Hepatocyte (in vitro differentiated cells): ENCODE results near the gene TMEM114. TPM values are rescaled to one million over a fixed set of nuclear protein-coding genes. Genes with fewer than 3 reads are reported as not detected.

Experiments used
- DNase-seq: peaks from one replicate; pipeline ENCODE4 v3.0.0-alpha.2; 2016; ENCODE audit warnings: low spot score
- H2AFZ ChIP-seq: fragments of 200-600 bp; sonication (generic); 2 replicates; pipeline ENCODE4 v1.6.0; 2016; ENCODE audit warnings: antibody characterized with exemption, mild to moderate bottlenecking
- H3K27ac ChIP-seq: fragments of 200-600 bp; sonication (generic); 2 replicates; pipeline ENCODE4 v1.5.1; 2016; ENCODE audit warnings: mild to moderate bottlenecking
- H3K27me3 ChIP-seq: fragments of 200-600 bp; sonication (generic); 2 replicates; pipeline ENCODE4 v1.6.1; 2016
- H3K36me3 ChIP-seq: fragments of 200-600 bp; sonication (generic); replicated peaks from 2 replicates; pipeline ENCODE4 v1.5.1; 2016; ENCODE audit warnings: low read depth; ENCODE audit not compliant: insufficient read depth
- H3K4me1 ChIP-seq: fragments of 200-600 bp; sonication (generic); 2 replicates; pipeline ENCODE4 v1.5.1; 2016; ENCODE audit warnings: mild to moderate bottlenecking, moderate library complexity; ENCODE audit not compliant: insufficient read depth
- H3K4me2 ChIP-seq: fragments of 200-600 bp; sonication (generic); 2 replicates; pipeline ENCODE4 v1.6.0; 2016
- H3K4me3 ChIP-seq: fragments of 200-600 bp; sonication (generic); 2 replicates; pipeline ENCODE4 v1.5.1; 2016; ENCODE audit warnings: mild to moderate bottlenecking
- H3K79me2 ChIP-seq: fragments of 200-600 bp; sonication (generic); 2 replicates; pipeline ENCODE4 v1.6.0; 2017; ENCODE audit warnings: mild to moderate bottlenecking
- H3K9me2 ChIP-seq: fragments of 200-600 bp; sonication (generic); replicated peaks from 2 replicates; pipeline ENCODE4 v1.6.0; 2017; ENCODE audit warnings: mild to moderate bottlenecking; ENCODE audit not compliant: insufficient read depth
- H3K9me3 ChIP-seq: fragments of 200-600 bp; sonication (generic); 2 replicates; pipeline ENCODE4 v1.5.1; 2016; ENCODE audit warnings: low read depth, mild to moderate bottlenecking
- H4K20me1 ChIP-seq: fragments of 200-600 bp; sonication (generic); 2 replicates; pipeline ENCODE4 v1.6.0; 2016; ENCODE audit warnings: mild to moderate bottlenecking; ENCODE audit not compliant: insufficient read depth, poor library complexity, severe bottlenecking
- CTCF ChIP-seq: fragments of 200-600 bp; sonication (generic); IDR thresholded peaks from 2 replicates; pipeline ENCODE4 v1.5.1; 2016; ENCODE audit warnings: antibody characterized with exemption, mild to moderate bottlenecking; ENCODE audit not compliant: poor library complexity
- EZH2 ChIP-seq: fragments of 200-600 bp; sonication (generic); IDR thresholded peaks from 2 replicates; pipeline ENCODE4 v1.6.1; 2016; ENCODE audit warnings: antibody characterized with exemption, mild to moderate bottlenecking, borderline replicate concordance
- EZH2phosphoT487 ChIP-seq: fragments of 200-600 bp; sonication (generic); IDR thresholded peaks from one replicate; pipeline ENCODE4 v1.6.1; 2018; ENCODE audit warnings: antibody characterized with exemption, mild to moderate bottlenecking, low read depth, moderate library complexity; ENCODE audit not compliant: unreplicated experiment, severe bottlenecking
- WGBS: methylation state at CpG from one replicate; pipeline ENCODE4 v1.1.6; 2016; ENCODE audit warnings: low lambda C conversion rate; ENCODE audit errors: missing lambda C conversion rate; 5-methylcytosine and 5-hydroxymethylcytosine counted together
- polyA plus RNA-seq: library from polyadenylated mRNA; unstranded; fragments of >200 nt; fragmentation: Nextera tagmentation; extraction: Ambion mirVana; gene quantifications from 2 replicates; pipeline ENCODE4 v1.2.1, GENCODE V29; 2016
- total RNA-seq: library from RNA; depleted of rRNA; stranded (reverse); fragments of >200 nt; gene quantifications from 2 replicates; pipeline ENCODE4 v1.2.3, GENCODE V29; 2014

Gene TMEM114
- total RNA-seq (not detected in 2 replicates), polyA plus RNA-seq (not detected in 2 replicates)

GRCh38 chr16:8589900-8590688 is at the start of gene TMEM114:
TSS of gene TMEM114 (minus strand) at chr16:8590511. CDS start at chr16:8589838, 673 bp downstream.
- H4K20me1 ChIP-seq, result no peaks in the 10 kb centered on the region
- no peak for DNase-seq
- no peak within 1 kb of the TSS for H2AFZ ChIP-seq
- H3K9me3 ChIP-seq, result no peaks in the 10 kb centered on the region
- no peak within 1 kb of the TSS for H3K27ac ChIP-seq
- TF ChIP-seq EZH2 (peak; percentile 20), EZH2phosphoT487 (no peak), CTCF (no peak)
- peak within 1 kb of the TSS; percentile 77 for H3K4me2 ChIP-seq
- H3K79me2 ChIP-seq, result no peaks in the 10 kb centered on the region
- H3K9me2 ChIP-seq, result no peaks in the 10 kb centered on the region
- H3K4me3 ChIP-seq, result no peak within 1 kb of the TSS
- peaks cover 60% of the 10 kb centered on the region for H3K27me3 ChIP-seq
- H3K36me3 ChIP-seq, result no peaks in the 10 kb centered on the region
- peaks cover 8% of the 10 kb centered on the region for H3K4me1 ChIP-seq
- WGBS, result 4% methylated on average over 27 of the region's 41 CpGs

- Histone ChIP-seq H3K27ac (no peak overlapping the region), H4K20me1 (no peaks in the 10 kb centered on the region), H3K9me2 (no peaks in the 10 kb centered on the region), H3K79me2 (no peaks in the 10 kb centered on the region), H3K4me1 (no peaks in the 10 kb centered on the region), H2AFZ (no peak overlapping the region), H3K27me3 (no peaks in the 10 kb centered on the region), H3K9me3 (no peaks in the 10 kb centered on the region), H3K4me2 (no peak overlapping the region), H3K36me3 (no peaks in the 10 kb centered on the region), H3K4me3 (no peak overlapping the region)
- WGBS, result 87% methylated on average over 11 of the region's 13 CpGs
- DNase-seq, result no peak
- no peak for TF ChIP-seq EZH2phosphoT487
- TF ChIP-seq CTCF, result no peak
- no peak for TF ChIP-seq EZH2
Observed at GRCh38 chr16:8639694-8640093, 49.4 kb upstream of the TMEM114 start.

DNA sequence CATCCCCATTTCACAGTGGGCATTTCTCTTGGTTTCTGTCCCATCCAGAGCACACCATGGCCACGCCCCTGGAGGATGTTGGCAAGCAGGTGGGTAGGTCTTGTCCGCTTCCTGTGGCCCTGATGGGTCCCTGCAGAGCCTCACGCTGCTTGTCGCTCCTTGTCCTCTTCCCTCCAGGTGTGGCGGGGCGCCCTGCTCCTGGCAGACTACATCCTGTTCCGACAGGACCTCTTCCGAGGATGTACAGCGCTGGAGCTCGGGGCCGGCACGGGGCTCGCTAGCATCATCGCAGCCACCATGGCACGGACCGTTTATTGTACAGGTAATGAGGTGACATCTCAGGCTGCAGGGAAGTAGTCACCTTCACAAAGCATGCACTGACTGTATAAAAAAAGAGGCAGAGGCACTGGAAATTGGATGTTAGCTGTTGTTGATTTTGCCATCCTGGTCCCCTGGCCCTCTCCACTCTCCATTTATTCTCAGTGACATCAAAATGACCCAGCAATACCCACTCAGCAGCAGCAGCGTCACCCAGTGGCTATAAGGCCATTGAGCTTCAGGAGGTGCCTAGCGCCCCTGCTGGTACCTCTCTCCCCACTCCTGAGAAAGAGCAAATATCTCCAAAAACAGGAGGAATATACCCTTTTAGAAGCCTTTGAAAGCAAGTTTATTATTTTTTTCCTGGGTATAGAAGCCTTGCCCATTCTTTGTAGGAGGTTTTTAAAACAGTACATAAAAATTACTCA is 44.9 kb upstream of the TMEM114 start:
- no peaks in the 10 kb centered on the region for H3K27me3 ChIP-seq
- H3K4me3 ChIP-seq, result no peak overlapping the region
- peaks cover 4% of the 10 kb centered on the region for H4K20me1 ChIP-seq
- WGBS, result 87% methylated on average over 18 of the region's 18 CpGs
- no peaks in the 10 kb centered on the region for H3K4me1 ChIP-seq
- H2AFZ ChIP-seq, result no peak overlapping the region
- DNase-seq, result peak; percentile 55
- H3K27ac ChIP-seq, result no peak overlapping the region
- TF ChIP-seq CTCF (peak; percentile 51), EZH2 (no peak)
- H3K4me2 ChIP-seq, result no peak overlapping the region
- H3K9me3 ChIP-seq, result no peaks in the 10 kb centered on the region
- peaks cover 4% of the 10 kb centered on the region for H3K36me3 ChIP-seq
- no peaks in the 10 kb centered on the region for H3K79me2 ChIP-seq
- no peaks in the 10 kb centered on the region for H3K9me2 ChIP-seq
